ENCODE measurements around the gene PITPNC1. TPM values are rescaled to one million over a fixed set of nuclear protein-coding genes. Genes with fewer than 3 reads are reported as not detected.
"Not testable (repeated sequence)": the region's sequence is repeated elsewhere in the genome, so short reads cannot be mapped to it uniquely, and the experiment has no call there.

PITPNC1 gene
- total and polyA plus RNA-seq, 11 donors: 7.0 to 20.8 (median 11.3) TPM

- no peak overlapping the region for H3K4me3 ChIP-seq
Measured at GRCh38 chr17:67575325-67575724, 198.2 kb downstream of the PITPNC1 start.

GRCh38 chr17:67576471-67577115 is 199.5 kb downstream of the PITPNC1 start:
- Histone ChIP-seq H3K27ac (no peak overlapping the region), H3K27me3 (no peaks in the 10 kb centered on the region), H3K4me1 (peaks cover 0 to 4% (median 0%) of the 10 kb centered on the region in 12 donors), H3K9me3 (no peaks in the 10 kb centered on the region), H3K36me3 (peaks cover 0 to 11% (median 0%) of the 10 kb centered on the region in 9 donors), H3K4me3 (no peak overlapping the region)
- DNase-seq: no peak
- 96 to 98% (median 97%) methylated on average over 10 of the region's 10 CpGs for WGBS, 4 donors
- TF ChIP-seq CTCF (IDR thresholded peaks at IDR 0.05) (no peak), POLR2A (IDR thresholded peaks at IDR 0.05) (no peak)
- ATAC-seq: no peak
- intact Hi-C loops (cut with DNase I): no loop called here

More at GRCh38 chr17:67575325-67575724, 198.2 kb downstream of the PITPNC1 start:
- Histone ChIP-seq H3K27ac (no peak overlapping the region), H3K4me1 (peaks cover 0 to 4% (median 0%) of the 10 kb centered on the region in 12 donors), H3K9me3 (no peaks in the 10 kb centered on the region), H3K36me3 (peaks cover 0 to 7% (median 0%) of the 10 kb centered on the region in 9 donors), H3K27me3 (no peaks in the 10 kb centered on the region)
- no peak for TF ChIP-seq CTCF (IDR thresholded peaks at IDR 0.05)
- TF ChIP-seq POLR2A (IDR thresholded peaks at IDR 0.05): no peak
- intact Hi-C loops (cut with DNase I): no loop called here
- ATAC-seq: no peak
- WGBS, 4 donors: 84 to 93% (median 91%) methylated on average over 13 of the region's 13 CpGs
- DNase-seq: no peak

GRCh38 chr17:67577429-67578141 is 200.5 kb downstream of the PITPNC1 start:
- intact Hi-C loops (cut with DNase I): no loop called here
- Histone ChIP-seq H3K4me1 (peaks cover 0 to 4% (median 0%) of the 10 kb centered on the region in 12 donors), H3K4me3 (no peak overlapping the region), H3K36me3 (peaks cover 0 to 11% (median 0%) of the 10 kb centered on the region in 9 donors), H3K27ac (no peak overlapping the region), H3K27me3 (no peaks in the 10 kb centered on the region), H3K9me3 (no peaks in the 10 kb centered on the region)
- 83 to 90% (median 87%) methylated on average over 8 of the region's 8 CpGs for WGBS, 4 donors
- no peak for ATAC-seq
- DNase-seq: no peak
- TF ChIP-seq CTCF (IDR thresholded peaks at IDR 0.05) (no peak), POLR2A (IDR thresholded peaks at IDR 0.05) (no peak)

- ATAC-seq: no peak
- H3K4me3 ChIP-seq: no peak overlapping the region
- WGBS, 4 donors: 64 to 80% (median 70%) methylated on average over 5 of the region's 5 CpGs
- intact Hi-C loops (cut with DNase I): no loop called here
- no peak for TF ChIP-seq CTCF (IDR thresholded peaks at IDR 0.05)
- TF ChIP-seq POLR2A (IDR thresholded peaks at IDR 0.05): no peak
- H3K36me3 ChIP-seq: peaks cover 0 to 11% (median 0%) of the 10 kb centered on the region in 9 donors
- H3K4me1 ChIP-seq: peaks cover 0 to 4% (median 0%) of the 10 kb centered on the region in 12 donors
- no peak for DNase-seq
- H3K27ac ChIP-seq: no peak overlapping the region
- no peaks in the 10 kb centered on the region for H3K9me3 ChIP-seq
- H3K27me3 ChIP-seq: no peaks in the 10 kb centered on the region
Measured at GRCh38 chr17:67578142-67578457, 201.0 kb downstream of the PITPNC1 start.

- ATAC-seq; H3K4me1 ChIP-seq; H3K4me3 ChIP-seq; H3K27me3 ChIP-seq; H3K27ac ChIP-seq; DNase-seq; H3K9me3 ChIP-seq; intact Hi-C loops (cut with DNase I): not testable (repeated sequence)
- peaks cover 0 to 11% (median 0%) of the 10 kb centered on the region in 9 donors for H3K36me3 ChIP-seq
- 94 to 97% (median 96%) methylated on average over 9 of the region's 9 CpGs for WGBS, 4 donors
Measured at GRCh38 chr17:67578679-67579405, 201.8 kb downstream of the PITPNC1 start.
